Chondrocyte (in vitro differentiated cells): ENCODE data around the gene SPTBN1. TPM values are rescaled to one million over a fixed set of nuclear protein-coding genes. Genes with fewer than 3 reads are reported as not detected.

Experiments
- DNase-seq: peaks from one replicate; pipeline ENCODE4 v3.0.0; 2021; ENCODE audit warnings: mixed read lengths, low spot score
- H3K27ac Mint-ChIP-seq: one replicate; pipeline ENCODE4 v1.8.0; 2021; ENCODE audit warnings: mild to moderate bottlenecking, moderate library complexity, mixed read lengths; ENCODE audit not compliant: unreplicated experiment
- H3K27me3 Mint-ChIP-seq: 2 replicates; pipeline ENCODE4 v1.8.0; 2021; ENCODE audit warnings: low read depth, mixed read lengths
- H3K36me3 Mint-ChIP-seq: 2 replicates; pipeline ENCODE4 v1.8.0; 2021; ENCODE audit warnings: low read depth, mixed read lengths
- H3K4me1 Mint-ChIP-seq: 2 replicates; pipeline ENCODE4 v1.8.0; 2021; ENCODE audit warnings: low read depth, mild to moderate bottlenecking, mixed read lengths
- H3K4me3 Mint-ChIP-seq: one replicate; pipeline ENCODE4 v1.8.0; 2021; ENCODE audit warnings: mild to moderate bottlenecking, moderate library complexity, mixed read lengths; ENCODE audit not compliant: unreplicated experiment
- H3K9me3 Mint-ChIP-seq: 2 replicates; pipeline ENCODE4 v1.8.0; 2021; ENCODE audit warnings: low read depth, mixed read lengths
- total RNA-seq: library from RNA; stranded (reverse); gene quantifications from 3 replicates; pipeline ENCODE4 v1.2.1, GENCODE V29; 2021
- TF ChIP-seq, protein P1 (sequence below): fragments of 200-600 bp; sonication (generic); IDR thresholded peaks from 2 replicates; pipeline ENCODE4 v1.5.0; 2021; ENCODE audit warnings: antibody characterized with exemption, mild to moderate bottlenecking, moderate library complexity

SPTBN1 gene
- total RNA-seq, 1 donor from 2014 or later = 297 TPM

DNA sequence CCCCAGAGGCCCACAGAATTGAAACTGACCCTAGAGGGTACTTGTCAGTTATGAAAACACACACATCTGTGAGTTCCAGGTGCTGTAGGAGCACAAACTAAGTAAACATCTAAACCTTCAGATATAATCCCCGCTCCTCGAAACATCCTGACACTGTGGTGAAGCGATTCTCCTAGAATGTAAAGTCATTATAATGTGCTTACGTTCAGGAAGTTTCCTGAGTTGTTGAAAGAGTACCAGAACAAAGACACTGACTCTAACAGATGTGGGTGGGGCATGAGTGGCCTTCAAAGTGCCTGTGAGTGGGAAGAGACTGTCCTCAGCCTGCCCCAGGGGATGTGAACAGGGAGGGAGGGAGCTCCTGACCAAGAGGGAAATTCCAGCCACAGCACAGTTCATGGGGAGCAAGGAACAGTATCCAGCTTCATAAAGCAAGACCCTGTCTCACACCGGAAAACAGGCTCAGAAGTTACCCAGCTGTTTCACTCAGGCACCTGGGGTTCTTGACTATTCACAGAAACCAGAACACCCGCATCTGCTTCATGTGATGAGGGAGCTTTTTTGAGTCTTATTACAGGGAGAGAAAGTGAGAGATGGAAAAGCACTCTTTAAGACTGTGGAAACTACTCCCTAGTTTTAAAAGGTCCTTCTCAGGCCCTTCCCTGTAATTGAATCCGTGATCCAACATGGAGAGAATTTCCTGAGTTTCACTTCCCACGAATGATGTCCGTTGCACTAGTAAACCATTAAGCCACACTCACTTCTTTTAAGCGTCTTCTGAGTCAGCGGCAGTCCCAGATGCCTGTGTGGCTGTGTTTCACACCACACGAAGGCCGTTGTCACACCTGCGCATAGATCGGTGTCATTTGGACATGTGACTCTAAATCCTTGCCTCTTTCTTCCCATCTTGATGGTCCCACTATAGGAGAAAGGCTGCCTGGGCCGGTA lies 178.7 kb downstream of the SPTBN1 start:
- Mint-ChIP-seq H3K4me3 (peak overlapping the region; percentile 41), H3K27me3 (no peaks in the 10 kb centered on the region), H3K36me3 (peaks cover 34% of the 10 kb centered on the region), H3K9me3 (no peaks in the 10 kb centered on the region), H3K27ac (peak overlapping the region; percentile 97), H3K4me1 (peaks cover 61% of the 10 kb centered on the region)
- no peak for DNase-seq
- TF ChIP-seq, protein P1, sequence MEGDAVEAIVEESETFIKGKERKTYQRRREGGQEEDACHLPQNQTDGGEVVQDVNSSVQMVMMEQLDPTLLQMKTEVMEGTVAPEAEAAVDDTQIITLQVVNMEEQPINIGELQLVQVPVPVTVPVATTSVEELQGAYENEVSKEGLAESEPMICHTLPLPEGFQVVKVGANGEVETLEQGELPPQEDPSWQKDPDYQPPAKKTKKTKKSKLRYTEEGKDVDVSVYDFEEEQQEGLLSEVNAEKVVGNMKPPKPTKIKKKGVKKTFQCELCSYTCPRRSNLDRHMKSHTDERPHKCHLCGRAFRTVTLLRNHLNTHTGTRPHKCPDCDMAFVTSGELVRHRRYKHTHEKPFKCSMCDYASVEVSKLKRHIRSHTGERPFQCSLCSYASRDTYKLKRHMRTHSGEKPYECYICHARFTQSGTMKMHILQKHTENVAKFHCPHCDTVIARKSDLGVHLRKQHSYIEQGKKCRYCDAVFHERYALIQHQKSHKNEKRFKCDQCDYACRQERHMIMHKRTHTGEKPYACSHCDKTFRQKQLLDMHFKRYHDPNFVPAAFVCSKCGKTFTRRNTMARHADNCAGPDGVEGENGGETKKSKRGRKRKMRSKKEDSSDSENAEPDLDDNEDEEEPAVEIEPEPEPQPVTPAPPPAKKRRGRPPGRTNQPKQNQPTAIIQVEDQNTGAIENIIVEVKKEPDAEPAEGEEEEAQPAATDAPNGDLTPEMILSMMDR = no peak

DNA sequence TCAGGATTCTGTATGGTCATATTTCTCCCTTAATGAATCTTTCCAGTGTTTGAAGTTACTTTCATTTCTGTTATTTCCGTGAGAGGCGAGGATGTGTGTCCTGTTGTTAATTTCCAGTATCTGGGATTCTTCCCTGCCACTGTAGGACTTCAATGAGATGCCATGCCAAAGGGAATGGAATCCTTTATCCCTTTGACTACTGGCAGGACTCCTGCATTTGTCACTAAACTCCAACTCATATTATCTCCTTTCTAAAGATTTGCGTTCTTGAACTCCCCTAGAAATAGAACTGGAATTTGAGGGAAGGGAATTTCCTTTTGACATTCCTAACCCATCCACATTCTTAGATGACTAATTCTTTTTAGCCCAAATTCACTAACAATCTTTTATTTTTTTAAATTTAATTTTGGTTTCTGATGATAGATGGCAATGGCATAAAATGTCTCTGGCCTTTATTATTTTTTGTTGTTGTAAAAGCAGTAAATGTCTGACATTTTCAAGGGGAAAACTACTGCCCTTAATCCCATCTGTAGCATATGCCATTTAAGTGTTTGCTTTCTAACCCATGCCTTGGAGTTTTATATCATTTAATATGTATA lies 179.5 kb downstream of the SPTBN1 start:
- H3K27ac Mint-ChIP-seq = peak overlapping the region; percentile 97

DNA sequence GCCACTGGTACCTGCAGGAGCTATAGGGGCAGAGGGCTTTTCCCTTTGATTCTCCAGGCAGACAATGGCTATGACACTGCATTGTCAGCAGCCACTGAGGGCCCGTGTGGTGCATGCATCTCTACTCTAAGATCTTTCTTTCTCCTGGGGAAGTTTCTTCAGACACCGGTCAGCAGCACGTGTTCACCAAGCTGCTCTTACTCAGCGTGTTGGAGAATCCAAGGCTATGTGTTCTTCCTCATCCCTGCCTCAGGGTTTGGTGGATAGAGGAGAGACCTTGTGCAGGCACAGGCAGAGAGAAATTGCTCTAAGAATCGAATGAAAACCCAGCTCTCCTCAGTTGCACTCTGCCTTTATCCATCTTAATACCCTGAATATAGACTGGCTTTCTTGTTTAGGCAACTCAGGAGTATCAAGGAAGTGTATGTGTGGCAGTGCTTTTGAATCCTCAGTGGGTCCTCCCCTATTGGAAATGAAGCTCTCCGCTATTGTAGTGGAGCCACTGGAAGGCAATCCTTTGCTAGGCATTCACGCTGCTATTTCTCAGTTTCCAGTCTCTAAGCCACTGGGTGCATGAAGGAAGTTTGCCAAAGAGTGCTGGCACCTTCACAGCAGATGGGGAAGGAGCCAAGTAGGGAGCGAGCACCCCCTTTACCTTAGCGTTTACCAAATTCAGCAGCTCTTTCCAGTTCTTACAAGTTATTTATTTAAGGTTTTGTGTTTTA lies 180.4 kb downstream of the SPTBN1 start:
- H3K4me3 Mint-ChIP-seq = no peak overlapping the region
- no peak for DNase-seq
- peak overlapping the region; percentile 82 for H3K27ac Mint-ChIP-seq
- H3K4me1 Mint-ChIP-seq = peaks cover 66% of the 10 kb centered on the region
- no peaks in the 10 kb centered on the region for H3K27me3 Mint-ChIP-seq
- TF ChIP-seq, protein P1 = no peak
- H3K9me3 Mint-ChIP-seq = no peaks in the 10 kb centered on the region
- H3K36me3 Mint-ChIP-seq = peaks cover 24% of the 10 kb centered on the region

More for the DNA sequence above, 179.5 kb downstream of the SPTBN1 start:
- no peaks in the 10 kb centered on the region for H3K9me3 Mint-ChIP-seq
- H3K27me3 Mint-ChIP-seq = no peaks in the 10 kb centered on the region
- H3K4me3 Mint-ChIP-seq = peak overlapping the region; percentile 41
- peaks cover 29% of the 10 kb centered on the region for H3K36me3 Mint-ChIP-seq
- H3K4me1 Mint-ChIP-seq = peaks cover 66% of the 10 kb centered on the region
- DNase-seq = no peak
- TF ChIP-seq, protein P1 = no peak

DNA sequence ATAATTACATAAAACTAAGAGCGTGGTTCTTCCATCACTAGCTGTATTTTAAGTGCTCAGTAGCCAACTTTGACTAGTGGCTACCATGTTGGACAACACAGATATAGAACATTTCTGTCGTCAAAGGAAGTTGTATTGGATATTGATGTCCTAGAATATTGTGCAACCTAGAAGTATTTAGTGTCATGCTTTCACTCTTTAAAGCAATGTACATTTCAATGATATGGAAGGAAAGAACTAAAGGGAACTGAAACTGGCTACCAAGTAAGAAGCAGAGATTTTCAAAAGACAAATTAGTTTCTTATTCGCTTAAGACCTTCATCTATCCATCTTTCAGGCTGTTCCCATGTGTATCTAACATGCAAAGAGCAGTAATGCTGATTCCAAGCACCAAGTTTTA lies 182.0 kb downstream of the SPTBN1 start:
- TF ChIP-seq, protein P1 = no peak
- Mint-ChIP-seq H3K4me3 (no peak overlapping the region), H3K27ac (no peak overlapping the region), H3K4me1 (peaks cover 57% of the 10 kb centered on the region), H3K9me3 (no peaks in the 10 kb centered on the region), H3K36me3 (peaks cover 20% of the 10 kb centered on the region), H3K27me3 (no peaks in the 10 kb centered on the region)
- DNase-seq = no peak

DNA sequence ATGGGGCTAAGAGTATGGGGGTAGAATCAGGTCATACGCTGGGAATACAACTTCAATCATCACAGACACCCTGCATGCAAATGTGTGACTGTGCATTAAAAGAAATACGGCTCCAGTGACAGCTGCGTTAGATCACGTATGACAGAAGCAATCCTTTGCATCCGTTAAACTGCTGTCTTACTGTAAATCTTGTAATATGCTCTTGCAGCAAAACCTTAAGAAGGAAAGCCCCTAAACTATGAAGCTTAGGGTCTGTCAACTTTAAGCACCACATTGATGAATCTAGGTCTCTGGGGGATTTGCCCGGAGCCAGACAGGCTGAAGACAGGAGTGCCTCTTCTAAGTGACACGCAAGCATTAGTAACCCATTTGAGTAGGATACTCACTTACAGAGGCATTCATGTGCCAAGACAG lies 182.7 kb downstream of the SPTBN1 start:
- no peak overlapping the region for H3K4me3 Mint-ChIP-seq
- TF ChIP-seq, protein P1 = no peak
- H3K4me1 Mint-ChIP-seq = peaks cover 50% of the 10 kb centered on the region
- H3K27ac Mint-ChIP-seq = no peak overlapping the region
- DNase-seq = no peak
- H3K36me3 Mint-ChIP-seq = peaks cover 20% of the 10 kb centered on the region
- no peaks in the 10 kb centered on the region for H3K9me3 Mint-ChIP-seq
- no peaks in the 10 kb centered on the region for H3K27me3 Mint-ChIP-seq
